ENCODE measurements around the gene SLC15A3. TPM values are rescaled to one million over a fixed set of nuclear protein-coding genes. Genes with fewer than 3 reads are reported as not detected.

Gene SLC15A3
- total and polyA plus RNA-seq, 2 experiments from 2014 or later = 14.2 to 15.8 TPM

DNA sequence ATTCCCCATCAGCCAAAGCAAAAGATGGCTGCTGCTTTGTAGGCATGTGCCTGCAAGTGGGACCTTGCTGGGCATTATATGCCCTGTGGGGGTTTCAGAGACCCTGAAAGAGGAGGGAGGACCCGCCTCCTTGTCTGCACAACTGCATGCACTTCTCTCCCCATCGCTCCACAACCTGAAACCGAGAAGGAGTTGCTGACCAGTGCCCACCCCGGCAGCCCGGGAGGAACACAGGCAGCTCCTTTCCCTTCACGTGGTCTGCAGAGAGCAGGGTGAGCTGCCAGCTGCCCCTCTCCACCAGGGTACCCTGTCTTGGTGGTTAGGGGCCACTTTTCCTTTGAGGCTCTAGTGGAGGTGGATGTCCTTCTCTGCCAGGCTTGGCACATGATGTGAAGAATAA lies 29.1 kb downstream of the SLC15A3 start:
- Histone ChIP-seq H3K27ac (ENCODE audit: low read depth) (no peak overlapping the region), H2AFZ (no peak overlapping the region), H3K79me2 (replicated peaks; ENCODE audit: insufficient read depth) (peaks cover 17% of the 10 kb centered on the region; the same call in 1 of the 2 replicates), H4K20me1 (replicated peaks; ENCODE audit: insufficient read depth) (peaks cover 10% of the 10 kb centered on the region; the same call in 1 of the 2 replicates), H3K4me2 (no peak overlapping the region), H3K4me1 (ENCODE audit: insufficient read depth) (peaks cover 11% of the 10 kb centered on the region), H3K9me2 (ENCODE audit: insufficient read depth) (no peaks in the 10 kb centered on the region), H3K4me3 (no peak overlapping the region), H3K27me3 (ENCODE audit: insufficient read depth) (peaks cover 10% of the 10 kb centered on the region; the same call in 1 of the 2 replicates), H3K36me3 (ENCODE audit: insufficient read depth) (no peaks in the 10 kb centered on the region), H3F3A (replicated peaks; ENCODE audit: low read depth) (no peaks in the 10 kb centered on the region)
- Mint-ChIP-seq H3K9me3 (no peaks in the 10 kb centered on the region; the same call in 2 of the 3 replicates), H3K27ac (no peak overlapping the region), H3K27me3 (ENCODE audit: insufficient read depth, low read depth, poor library complexity) (peaks cover 15% of the 10 kb centered on the region), H3K36me3 (ENCODE audit: low read depth) (peaks cover 45% of the 10 kb centered on the region), H3K4me3 (no peak overlapping the region), H3K4me1 (peaks cover 29% of the 10 kb centered on the region)
- DNase-seq (ENCODE audit: low spot score) = no peak
- no peak for TF ChIP-seq CREB1 (CRISPR knock-in tag; IDR thresholded peaks at IDR 0.05; ENCODE audit: low read depth)
- no peak for TF ChIP-seq POLR2AphosphoS5 (IDR thresholded peaks at IDR 0.05; ENCODE audit: low read depth)
- no peak for TF ChIP-seq EZH2phosphoT487 (IDR thresholded peaks at IDR 0.05; ENCODE audit: unreplicated experiment)
- TF ChIP-seq ZNF114 (CRISPR knock-in tag; IDR thresholded peaks at IDR 0.05) = no peak
- TF ChIP-seq, protein P1, sequence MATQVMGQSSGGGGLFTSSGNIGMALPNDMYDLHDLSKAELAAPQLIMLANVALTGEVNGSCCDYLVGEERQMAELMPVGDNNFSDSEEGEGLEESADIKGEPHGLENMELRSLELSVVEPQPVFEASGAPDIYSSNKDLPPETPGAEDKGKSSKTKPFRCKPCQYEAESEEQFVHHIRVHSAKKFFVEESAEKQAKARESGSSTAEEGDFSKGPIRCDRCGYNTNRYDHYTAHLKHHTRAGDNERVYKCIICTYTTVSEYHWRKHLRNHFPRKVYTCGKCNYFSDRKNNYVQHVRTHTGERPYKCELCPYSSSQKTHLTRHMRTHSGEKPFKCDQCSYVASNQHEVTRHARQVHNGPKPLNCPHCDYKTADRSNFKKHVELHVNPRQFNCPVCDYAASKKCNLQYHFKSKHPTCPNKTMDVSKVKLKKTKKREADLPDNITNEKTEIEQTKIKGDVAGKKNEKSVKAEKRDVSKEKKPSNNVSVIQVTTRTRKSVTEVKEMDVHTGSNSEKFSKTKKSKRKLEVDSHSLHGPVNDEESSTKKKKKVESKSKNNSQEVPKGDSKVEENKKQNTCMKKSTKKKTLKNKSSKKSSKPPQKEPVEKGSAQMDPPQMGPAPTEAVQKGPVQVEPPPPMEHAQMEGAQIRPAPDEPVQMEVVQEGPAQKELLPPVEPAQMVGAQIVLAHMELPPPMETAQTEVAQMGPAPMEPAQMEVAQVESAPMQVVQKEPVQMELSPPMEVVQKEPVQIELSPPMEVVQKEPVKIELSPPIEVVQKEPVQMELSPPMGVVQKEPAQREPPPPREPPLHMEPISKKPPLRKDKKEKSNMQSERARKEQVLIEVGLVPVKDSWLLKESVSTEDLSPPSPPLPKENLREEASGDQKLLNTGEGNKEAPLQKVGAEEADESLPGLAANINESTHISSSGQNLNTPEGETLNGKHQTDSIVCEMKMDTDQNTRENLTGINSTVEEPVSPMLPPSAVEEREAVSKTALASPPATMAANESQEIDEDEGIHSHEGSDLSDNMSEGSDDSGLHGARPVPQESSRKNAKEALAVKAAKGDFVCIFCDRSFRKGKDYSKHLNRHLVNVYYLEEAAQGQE (IDR thresholded peaks at IDR 0.05; ENCODE audit: unreplicated experiment) = no peak
- no peak for TF ChIP-seq STAT1 (IDR thresholded peaks at IDR 0.05; ENCODE audit: unreplicated experiment)
- TF ChIP-seq, protein P2, sequence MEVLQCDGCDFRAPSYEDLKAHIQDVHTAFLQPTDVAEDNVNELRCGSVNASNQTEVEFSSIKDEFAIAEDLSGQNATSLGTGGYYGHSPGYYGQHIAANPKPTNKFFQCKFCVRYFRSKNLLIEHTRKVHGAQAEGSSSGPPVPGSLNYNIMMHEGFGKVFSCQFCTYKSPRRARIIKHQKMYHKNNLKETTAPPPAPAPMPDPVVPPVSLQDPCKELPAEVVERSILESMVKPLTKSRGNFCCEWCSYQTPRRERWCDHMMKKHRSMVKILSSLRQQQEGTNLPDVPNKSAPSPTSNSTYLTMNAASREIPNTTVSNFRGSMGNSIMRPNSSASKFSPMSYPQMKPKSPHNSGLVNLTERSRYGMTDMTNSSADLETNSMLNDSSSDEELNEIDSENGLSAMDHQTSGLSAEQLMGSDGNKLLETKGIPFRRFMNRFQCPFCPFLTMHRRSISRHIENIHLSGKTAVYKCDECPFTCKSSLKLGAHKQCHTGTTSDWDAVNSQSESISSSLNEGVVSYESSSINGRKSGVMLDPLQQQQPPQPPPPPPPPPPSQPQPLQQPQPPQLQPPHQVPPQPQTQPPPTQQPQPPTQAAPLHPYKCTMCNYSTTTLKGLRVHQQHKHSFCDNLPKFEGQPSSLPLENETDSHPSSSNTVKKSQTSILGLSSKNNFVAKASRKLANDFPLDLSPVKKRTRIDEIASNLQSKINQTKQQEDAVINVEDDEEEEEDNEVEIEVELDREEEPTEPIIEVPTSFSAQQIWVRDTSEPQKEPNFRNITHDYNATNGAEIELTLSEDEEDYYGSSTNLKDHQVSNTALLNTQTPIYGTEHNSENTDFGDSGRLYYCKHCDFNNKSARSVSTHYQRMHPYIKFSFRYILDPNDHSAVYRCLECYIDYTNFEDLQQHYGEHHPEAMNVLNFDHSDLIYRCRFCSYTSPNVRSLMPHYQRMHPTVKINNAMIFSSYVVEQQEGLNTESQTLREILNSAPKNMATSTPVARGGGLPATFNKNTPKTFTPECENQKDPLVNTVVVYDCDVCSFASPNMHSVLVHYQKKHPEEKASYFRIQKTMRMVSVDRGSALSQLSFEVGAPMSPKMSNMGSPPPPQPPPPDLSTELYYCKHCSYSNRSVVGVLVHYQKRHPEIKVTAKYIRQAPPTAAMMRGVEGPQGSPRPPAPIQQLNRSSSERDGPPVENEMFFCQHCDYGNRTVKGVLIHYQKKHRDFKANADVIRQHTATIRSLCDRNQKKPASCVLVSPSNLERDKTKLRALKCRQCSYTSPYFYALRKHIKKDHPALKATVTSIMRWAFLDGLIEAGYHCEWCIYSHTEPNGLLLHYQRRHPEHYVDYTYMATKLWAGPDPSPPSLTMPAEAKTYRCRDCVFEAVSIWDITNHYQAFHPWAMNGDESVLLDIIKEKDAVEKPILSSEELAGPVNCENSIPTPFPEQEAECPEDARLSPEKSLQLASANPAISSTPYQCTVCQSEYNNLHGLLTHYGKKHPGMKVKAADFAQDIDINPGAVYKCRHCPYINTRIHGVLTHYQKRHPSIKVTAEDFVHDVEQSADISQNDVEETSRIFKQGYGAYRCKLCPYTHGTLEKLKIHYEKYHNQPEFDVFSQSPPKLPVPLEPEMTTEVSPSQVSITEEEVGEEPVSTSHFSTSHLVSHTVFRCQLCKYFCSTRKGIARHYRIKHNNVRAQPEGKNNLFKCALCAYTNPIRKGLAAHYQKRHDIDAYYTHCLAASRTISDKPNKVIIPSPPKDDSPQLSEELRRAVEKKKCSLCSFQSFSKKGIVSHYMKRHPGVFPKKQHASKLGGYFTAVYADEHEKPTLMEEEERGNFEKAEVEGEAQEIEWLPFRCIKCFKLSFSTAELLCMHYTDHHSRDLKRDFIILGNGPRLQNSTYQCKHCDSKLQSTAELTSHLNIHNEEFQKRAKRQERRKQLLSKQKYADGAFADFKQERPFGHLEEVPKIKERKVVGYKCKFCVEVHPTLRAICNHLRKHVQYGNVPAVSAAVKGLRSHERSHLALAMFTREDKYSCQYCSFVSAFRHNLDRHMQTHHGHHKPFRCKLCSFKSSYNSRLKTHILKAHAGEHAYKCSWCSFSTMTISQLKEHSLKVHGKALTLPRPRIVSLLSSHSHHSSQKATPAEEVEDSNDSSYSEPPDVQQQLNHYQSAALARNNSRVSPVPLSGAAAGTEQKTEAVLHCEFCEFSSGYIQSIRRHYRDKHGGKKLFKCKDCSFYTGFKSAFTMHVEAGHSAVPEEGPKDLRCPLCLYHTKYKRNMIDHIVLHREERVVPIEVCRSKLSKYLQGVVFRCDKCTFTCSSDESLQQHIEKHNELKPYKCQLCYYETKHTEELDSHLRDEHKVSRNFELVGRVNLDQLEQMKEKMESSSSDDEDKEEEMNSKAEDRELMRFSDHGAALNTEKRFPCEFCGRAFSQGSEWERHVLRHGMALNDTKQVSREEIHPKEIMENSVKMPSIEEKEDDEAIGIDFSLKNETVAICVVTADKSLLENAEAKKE (CRISPR knock-in tag; IDR thresholded peaks at IDR 0.05) = no peak
- TF ChIP-seq, protein P3, sequence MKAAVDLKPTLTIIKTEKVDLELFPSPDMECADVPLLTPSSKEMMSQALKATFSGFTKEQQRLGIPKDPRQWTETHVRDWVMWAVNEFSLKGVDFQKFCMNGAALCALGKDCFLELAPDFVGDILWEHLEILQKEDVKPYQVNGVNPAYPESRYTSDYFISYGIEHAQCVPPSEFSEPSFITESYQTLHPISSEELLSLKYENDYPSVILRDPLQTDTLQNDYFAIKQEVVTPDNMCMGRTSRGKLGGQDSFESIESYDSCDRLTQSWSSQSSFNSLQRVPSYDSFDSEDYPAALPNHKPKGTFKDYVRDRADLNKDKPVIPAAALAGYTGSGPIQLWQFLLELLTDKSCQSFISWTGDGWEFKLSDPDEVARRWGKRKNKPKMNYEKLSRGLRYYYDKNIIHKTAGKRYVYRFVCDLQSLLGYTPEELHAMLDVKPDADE (IDR thresholded peaks at IDR 0.05) = no peak
- TF ChIP-seq, protein P4, sequence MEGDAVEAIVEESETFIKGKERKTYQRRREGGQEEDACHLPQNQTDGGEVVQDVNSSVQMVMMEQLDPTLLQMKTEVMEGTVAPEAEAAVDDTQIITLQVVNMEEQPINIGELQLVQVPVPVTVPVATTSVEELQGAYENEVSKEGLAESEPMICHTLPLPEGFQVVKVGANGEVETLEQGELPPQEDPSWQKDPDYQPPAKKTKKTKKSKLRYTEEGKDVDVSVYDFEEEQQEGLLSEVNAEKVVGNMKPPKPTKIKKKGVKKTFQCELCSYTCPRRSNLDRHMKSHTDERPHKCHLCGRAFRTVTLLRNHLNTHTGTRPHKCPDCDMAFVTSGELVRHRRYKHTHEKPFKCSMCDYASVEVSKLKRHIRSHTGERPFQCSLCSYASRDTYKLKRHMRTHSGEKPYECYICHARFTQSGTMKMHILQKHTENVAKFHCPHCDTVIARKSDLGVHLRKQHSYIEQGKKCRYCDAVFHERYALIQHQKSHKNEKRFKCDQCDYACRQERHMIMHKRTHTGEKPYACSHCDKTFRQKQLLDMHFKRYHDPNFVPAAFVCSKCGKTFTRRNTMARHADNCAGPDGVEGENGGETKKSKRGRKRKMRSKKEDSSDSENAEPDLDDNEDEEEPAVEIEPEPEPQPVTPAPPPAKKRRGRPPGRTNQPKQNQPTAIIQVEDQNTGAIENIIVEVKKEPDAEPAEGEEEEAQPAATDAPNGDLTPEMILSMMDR (conservative IDR thresholded peaks at IDR 0.05; ENCODE audit: low read depth in 2 of 2) = no peak
- TF ChIP-seq ZNF331 (CRISPR knock-in tag; IDR thresholded peaks at IDR 0.05; ENCODE audit: low read depth) = no peak
- no peak for TF ChIP-seq JUNB (IDR thresholded peaks at IDR 0.05; ENCODE audit: unreplicated experiment)
- no peak for TF ChIP-seq NANOG (IDR thresholded peaks at IDR 0.05; ENCODE audit: borderline replicate concordance)
- no peak for TF ChIP-seq EZH2 (IDR thresholded peaks at IDR 0.05; ENCODE audit: low read depth, unreplicated experiment)
- no peak for ATAC-seq
